Neuronal stem cell (in vitro differentiated cells): ENCODE results near the gene SLC9A7.

Source experiments
- DNase-seq: peaks from one replicate; pipeline ENCODE4 v3.0.0-alpha.2; 2013; ENCODE audit warnings: low spot score
- H2AFZ ChIP-seq: one replicate; pipeline ENCODE4 v1.6.1; 2013; ENCODE audit warnings: mild to moderate bottlenecking, low read length, inconsistent platforms
- H2AK5ac ChIP-seq: 2 replicates; pipeline ENCODE4 v1.6.1; 2013; ENCODE audit warnings: low read depth, mild to moderate bottlenecking, inconsistent platforms, low read length, moderate library complexity, mixed read lengths
- H2BK120ac ChIP-seq: 2 replicates; pipeline ENCODE4 v1.6.1; 2013; ENCODE audit warnings: low read depth, mild to moderate bottlenecking, inconsistent platforms, low read length, moderate library complexity, mixed read lengths
- H2BK12ac ChIP-seq: one replicate; pipeline ENCODE4 v1.6.1; 2013; ENCODE audit warnings: low read length, inconsistent platforms
- H2BK15ac ChIP-seq: 2 replicates; pipeline ENCODE4 v1.6.1; 2013; ENCODE audit warnings: mild to moderate bottlenecking, low read length, inconsistent platforms, mixed read lengths
- H2BK5ac ChIP-seq: one replicate; pipeline ENCODE4 v1.6.1; 2013; ENCODE audit warnings: inconsistent platforms, mild to moderate bottlenecking, low read length, moderate library complexity
- H3K14ac ChIP-seq: one replicate; pipeline ENCODE4 v1.6.1; 2013; ENCODE audit warnings: low read length, inconsistent platforms
- H3K18ac ChIP-seq: 2 replicates; pipeline ENCODE4 v1.6.1; 2013; ENCODE audit warnings: low read length, inconsistent platforms
- H3K23ac ChIP-seq: 2 replicates; pipeline ENCODE4 v1.6.1; 2013; ENCODE audit warnings: low read depth, mild to moderate bottlenecking, mixed read lengths, low read length, inconsistent platforms; ENCODE audit not compliant: poor library complexity
- H3K27ac ChIP-seq: replicated peaks from 3 replicates; pipeline ENCODE4 v1.5.1; 2013; ENCODE audit warnings: low read length, inconsistent platforms
- H3K27me3 ChIP-seq, 3 experiments: 2 replicates each; pipeline ENCODE4 v1.6.1; 2013; ENCODE audit warnings: low read length in 3 of 3, mild to moderate bottlenecking in 2 of 3, inconsistent platforms in 1 of 3, low read depth in 1 of 3, mixed read lengths in 1 of 3, moderate library complexity in 1 of 3; ENCODE audit not compliant: control insufficient read depth in 3 of 3, insufficient read depth in 3 of 3
- H3K36me3 ChIP-seq, 2 donors: replicated peaks in 1 of 2; 2 replicates each; pipeline ENCODE4 v1.6.1; 2013; ENCODE audit warnings: low read length in 2 of 2; ENCODE audit not compliant: control insufficient read depth in 2 of 2, insufficient read depth in 2 of 2
- H3K4ac ChIP-seq: 2 replicates; pipeline ENCODE4 v1.6.1; 2013; ENCODE audit warnings: inconsistent platforms, mild to moderate bottlenecking, low read length, moderate library complexity
- H3K4me1 ChIP-seq, 2 donors: 1 replicate in 1 of 2; 2 replicates in 1 of 2; pipeline ENCODE4 v1.6.1; 2013; ENCODE audit warnings: low read length in 2 of 2, low read depth in 1 of 2; ENCODE audit not compliant: control insufficient read depth in 2 of 2, insufficient read depth in 1 of 2
- H3K4me2 ChIP-seq: one replicate; pipeline ENCODE4 v1.6.1; 2013; ENCODE audit warnings: mild to moderate bottlenecking, low read length, inconsistent platforms; ENCODE audit not compliant: insufficient read depth, poor library complexity, severe bottlenecking
- H3K4me3 ChIP-seq, 2 donors: 2 replicates each; pipeline ENCODE4 v1.5.1; 2013; ENCODE audit warnings: low read length in 2 of 2, mild to moderate bottlenecking in 2 of 2, inconsistent platforms in 1 of 2, moderate library complexity in 1 of 2
- H3K79me1 ChIP-seq: one replicate; pipeline ENCODE4 v1.6.1; 2013; ENCODE audit warnings: low read depth, mild to moderate bottlenecking, inconsistent platforms, low read length, moderate library complexity
- H3K9ac ChIP-seq: one replicate; pipeline ENCODE4 v1.6.1; 2013; ENCODE audit warnings: mild to moderate bottlenecking, low read depth, low read length, inconsistent platforms; ENCODE audit not compliant: poor library complexity
- H3K9me3 ChIP-seq, 2 donors: replicated peaks in 1 of 2; 2 replicates each; pipeline versions ENCODE3 to v1.6.1; 2013; ENCODE audit warnings: low read length in 2 of 2, mild to moderate bottlenecking in 2 of 2, inconsistent platforms in 1 of 2, low read depth in 1 of 2, mixed read lengths in 1 of 2, moderate library complexity in 1 of 2; ENCODE audit not compliant: control insufficient read depth in 2 of 2, insufficient read depth in 1 of 2
- H4K8ac ChIP-seq: one replicate; pipeline ENCODE4 v1.6.1; 2013; ENCODE audit warnings: low read depth, mild to moderate bottlenecking, inconsistent platforms, low read length, moderate library complexity
- H4K91ac ChIP-seq: one replicate; pipeline ENCODE4 v1.6.1; 2013; ENCODE audit warnings: low read length, low read depth, mild to moderate bottlenecking, inconsistent platforms; ENCODE audit not compliant: poor library complexity
- WGBS, 2 donors: extraction: QIAGEN DNeasy Blood & Tissue Kit; methylation state at CpG; one replicate each; pipeline ENCODE4 v1.1.7; 2013; ENCODE audit warnings: missing lambda C conversion rate in 2 of 2, mixed read lengths in 1 of 2; ENCODE audit not compliant: insufficient read length in 2 of 2, insufficient replicate concordance in 1 of 2; ENCODE audit errors: extremely low coverage in 2 of 2; 5-methylcytosine and 5-hydroxymethylcytosine counted together

The SLC9A7 gene

GRCh38 chrX:46695491-46695890 is 63.4 kb downstream of the SLC9A7 start:
- no CpG with 5 or more reads among the region's 1 CpG for WGBS, 2 donors
- H3K4me3 ChIP-seq = no peak overlapping the region
- H3K79me1 ChIP-seq = no peaks in the 10 kb centered on the region
- H2BK12ac ChIP-seq = no peak overlapping the region
- no peak overlapping the region for H3K18ac ChIP-seq
- H2BK120ac ChIP-seq = no peak overlapping the region
- no peak overlapping the region for H4K91ac ChIP-seq
- H3K4me1 ChIP-seq = no peaks in the 10 kb centered on the region
- no peak overlapping the region for H4K8ac ChIP-seq
- no peaks in the 10 kb centered on the region for H3K9me3 ChIP-seq
- H3K36me3 ChIP-seq = no peaks in the 10 kb centered on the region
- no peak overlapping the region for H3K23ac ChIP-seq
- H2AK5ac ChIP-seq = no peak overlapping the region
- H3K4me2 ChIP-seq = no peak overlapping the region
- no peak for DNase-seq
- H2BK5ac ChIP-seq = no peak overlapping the region
- H2BK15ac ChIP-seq = no peak overlapping the region
- H3K4ac ChIP-seq = no peak overlapping the region
- no peaks in the 10 kb centered on the region for H3K27me3 ChIP-seq
- H2AFZ ChIP-seq = no peak overlapping the region
- no peak overlapping the region for H3K27ac ChIP-seq
- H3K14ac ChIP-seq = no peak overlapping the region
- no peak overlapping the region for H3K9ac ChIP-seq

- no peak overlapping the region for H3K14ac ChIP-seq
- H3K9me3 ChIP-seq = no peaks in the 10 kb centered on the region
- no peak overlapping the region for H2BK5ac ChIP-seq
- H4K91ac ChIP-seq = no peak overlapping the region
- no peak overlapping the region for H3K4me2 ChIP-seq
- H3K4me1 ChIP-seq = no peaks in the 10 kb centered on the region
- DNase-seq = no peak
- no peak overlapping the region for H2BK15ac ChIP-seq
- no peak overlapping the region for H2AFZ ChIP-seq
- no peak overlapping the region for H3K4me3 ChIP-seq
- no peak overlapping the region for H3K18ac ChIP-seq
- H2BK12ac ChIP-seq = no peak overlapping the region
- H4K8ac ChIP-seq = no peak overlapping the region
- no peak overlapping the region for H3K23ac ChIP-seq
- H3K36me3 ChIP-seq = no peaks in the 10 kb centered on the region
- H3K27me3 ChIP-seq = no peaks in the 10 kb centered on the region
- no peak overlapping the region for H3K27ac ChIP-seq
- H3K9ac ChIP-seq = no peak overlapping the region
- no peak overlapping the region for H3K4ac ChIP-seq
- no CpG with 5 or more reads among the region's 2 CpGs for WGBS, 2 donors
- H3K79me1 ChIP-seq = no peaks in the 10 kb centered on the region
- no peak overlapping the region for H2BK120ac ChIP-seq
- no peak overlapping the region for H2AK5ac ChIP-seq
These were observed 64.4 kb downstream of the SLC9A7 start for GRCh38 chrX:46694549-46694948.

GRCh38 chrX:46693149-46693548 is 65.8 kb downstream of the SLC9A7 start:
- Histone ChIP-seq H3K4ac (no peak overlapping the region), H2AFZ (no peak overlapping the region), H3K4me3 (no peak overlapping the region), H2BK5ac (no peak overlapping the region), H3K36me3 (no peaks in the 10 kb centered on the region), H2BK15ac (no peak overlapping the region), H2BK12ac (no peak overlapping the region), H3K27ac (no peak overlapping the region), H4K8ac (no peak overlapping the region), H3K27me3 (no peaks in the 10 kb centered on the region), H3K18ac (no peak overlapping the region), H3K79me1 (no peaks in the 10 kb centered on the region), H3K9me3 (no peaks in the 10 kb centered on the region), H2AK5ac (no peak overlapping the region), H3K4me1 (no peaks in the 10 kb centered on the region), H3K4me2 (no peak overlapping the region), H2BK120ac (no peak overlapping the region), H4K91ac (no peak overlapping the region), H3K23ac (no peak overlapping the region), H3K9ac (no peak overlapping the region), H3K14ac (no peak overlapping the region)
- no CpG with 5 or more reads among the region's 2 CpGs for WGBS, 2 donors
- DNase-seq = no peak

DNA sequence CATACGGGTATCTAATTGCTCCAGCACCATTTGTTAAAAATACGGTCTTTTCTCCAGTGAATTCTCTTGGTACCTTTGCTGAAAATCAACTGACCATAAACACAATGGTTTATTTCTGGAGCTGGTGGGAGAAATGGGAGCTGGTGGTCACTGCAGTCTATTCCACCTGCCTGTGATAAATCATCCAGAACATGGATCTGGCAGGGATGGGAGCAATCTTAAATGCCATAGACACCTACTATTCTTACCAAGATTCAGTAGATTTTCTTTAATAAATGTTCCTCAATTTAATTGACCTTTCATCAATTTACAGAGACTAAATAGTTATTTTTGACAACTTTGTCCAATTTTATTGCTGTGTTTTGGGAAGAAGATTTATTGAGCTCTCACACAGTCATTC is 68.1 kb downstream of the SLC9A7 start:
- Histone ChIP-seq H2BK15ac (no peak overlapping the region), H3K18ac (no peak overlapping the region), H3K14ac (no peak overlapping the region), H3K9me3 (no peaks in the 10 kb centered on the region), H3K27ac (no peak overlapping the region), H3K4me1 (no peaks in the 10 kb centered on the region), H3K4me2 (no peak overlapping the region), H4K8ac (no peak overlapping the region), H3K4me3 (no peak overlapping the region), H2BK12ac (no peak overlapping the region), H3K9ac (no peak overlapping the region), H3K79me1 (no peaks in the 10 kb centered on the region), H2BK120ac (no peak overlapping the region), H4K91ac (no peak overlapping the region), H3K23ac (no peak overlapping the region), H2AFZ (no peak overlapping the region), H3K27me3 (no peaks in the 10 kb centered on the region), H3K36me3 (no peaks in the 10 kb centered on the region), H2AK5ac (no peak overlapping the region), H2BK5ac (no peak overlapping the region), H3K4ac (no peak overlapping the region)
- no peak for DNase-seq
- no CpG with 5 or more reads among the region's 2 CpGs for WGBS, 2 donors
